Upper lobe of right lung (tissue), 1 donor: ENCODE results near the gene MUSTN1. TPM values are rescaled to one million over a fixed set of nuclear protein-coding genes. Genes with fewer than 3 reads are reported as not detected.
A peak's percentile ranks its signal among the peaks of the same experiment; 100 is the strongest.

Experiments
- ATAC-seq: fragments of 200-7000 bp; cut with Tn5 transposase; one replicate; pipeline ENCODE4 v1.9.1; 2020; ENCODE audit warnings: mild to moderate bottlenecking, moderate library complexity
- DNase-seq: peaks from one replicate; pipeline ENCODE4 v3.0.0-alpha.2; 2020
- H3K27ac ChIP-seq: fragments of 200-600 bp; one replicate; pipeline ENCODE4 v1.8.0; 2022
- H3K27me3 ChIP-seq: fragments of 200-600 bp; one replicate; pipeline ENCODE4 v1.8.0; 2022; ENCODE audit warnings: mild to moderate bottlenecking
- H3K36me3 ChIP-seq: fragments of 200-600 bp; one replicate; pipeline ENCODE4 v1.8.0; 2022
- H3K4me1 ChIP-seq: fragments of 200-600 bp; one replicate; pipeline ENCODE4 v1.8.0; 2022
- H3K4me3 ChIP-seq: fragments of 200-600 bp; one replicate; pipeline ENCODE4 v1.8.0; 2022; ENCODE audit warnings: mild to moderate bottlenecking
- H3K9me3 ChIP-seq: fragments of 200-600 bp; one replicate; pipeline ENCODE4 v1.8.0; 2022
- intact Hi-C: fragments of 100-400 bp; cut with DNase I; formaldehyde crosslinking; loops from one replicate; pipeline ENCODE4 v1.11.0; 2022
- total RNA-seq: library from RNA; stranded (reverse); fragmentation: NEBNext Ultra II Directional; extraction: Animal tissue kit (Norgen Biotek cat#: 25700); gene quantifications from one replicate; pipeline ENCODE4 v1.2.1, GENCODE V29; 2021
- TF ChIP-seq, protein P1 (sequence below): fragments of 200-600 bp; IDR thresholded peaks from one replicate; pipeline ENCODE4 v1.8.0; 2022; ENCODE audit warnings: antibody characterized with exemption
- donor health status: DM: no; HTN: yes; CAD: no; lungs with severe emphysema.

The MUSTN1 gene
- total RNA-seq, 1 donor from 2014 or later = 5.4 TPM

DNA sequence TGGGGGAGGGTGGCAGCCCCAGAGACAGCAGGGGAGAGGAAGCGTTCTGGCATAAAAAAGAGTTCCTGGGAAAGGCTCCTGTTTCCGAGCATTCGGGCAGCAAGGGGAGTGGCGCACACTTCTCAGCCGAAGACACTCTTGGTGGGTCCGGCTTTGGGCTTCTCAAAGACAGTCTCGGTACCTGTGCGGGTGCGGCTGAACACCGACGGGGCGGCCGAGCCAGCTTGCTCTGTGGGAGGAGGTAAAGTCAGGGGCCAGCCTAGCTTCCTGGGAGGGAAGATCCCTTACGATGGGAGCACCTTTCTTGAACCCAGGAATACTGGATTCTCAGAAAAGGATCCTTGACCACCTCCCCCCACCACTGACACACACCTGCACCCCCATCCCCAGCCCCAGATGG lies 1.6 kb downstream of the MUSTN1 start:
- intact Hi-C loops = no loop called here
- no peak for ATAC-seq

GRCh38 chr3:52831500-52832301 lies 3.1 kb downstream of the MUSTN1 start:
- TF ChIP-seq, protein P1, sequence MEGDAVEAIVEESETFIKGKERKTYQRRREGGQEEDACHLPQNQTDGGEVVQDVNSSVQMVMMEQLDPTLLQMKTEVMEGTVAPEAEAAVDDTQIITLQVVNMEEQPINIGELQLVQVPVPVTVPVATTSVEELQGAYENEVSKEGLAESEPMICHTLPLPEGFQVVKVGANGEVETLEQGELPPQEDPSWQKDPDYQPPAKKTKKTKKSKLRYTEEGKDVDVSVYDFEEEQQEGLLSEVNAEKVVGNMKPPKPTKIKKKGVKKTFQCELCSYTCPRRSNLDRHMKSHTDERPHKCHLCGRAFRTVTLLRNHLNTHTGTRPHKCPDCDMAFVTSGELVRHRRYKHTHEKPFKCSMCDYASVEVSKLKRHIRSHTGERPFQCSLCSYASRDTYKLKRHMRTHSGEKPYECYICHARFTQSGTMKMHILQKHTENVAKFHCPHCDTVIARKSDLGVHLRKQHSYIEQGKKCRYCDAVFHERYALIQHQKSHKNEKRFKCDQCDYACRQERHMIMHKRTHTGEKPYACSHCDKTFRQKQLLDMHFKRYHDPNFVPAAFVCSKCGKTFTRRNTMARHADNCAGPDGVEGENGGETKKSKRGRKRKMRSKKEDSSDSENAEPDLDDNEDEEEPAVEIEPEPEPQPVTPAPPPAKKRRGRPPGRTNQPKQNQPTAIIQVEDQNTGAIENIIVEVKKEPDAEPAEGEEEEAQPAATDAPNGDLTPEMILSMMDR = no peak
- ATAC-seq (peak; percentile 32), DNase-seq (no peak)
- intact Hi-C loops = no loop called here
- no peaks in the 10 kb centered on the region for H3K27me3 ChIP-seq
- H3K4me3 ChIP-seq = no peak overlapping the region
- H3K9me3 ChIP-seq = no peaks in the 10 kb centered on the region
- H3K27ac ChIP-seq = peak overlapping the region; percentile 14
- peaks cover 10% of the 10 kb centered on the region for H3K4me1 ChIP-seq
- H3K36me3 ChIP-seq = peaks cover 9% of the 10 kb centered on the region

More for the DNA sequence above, 1.6 kb downstream of the MUSTN1 start:
- H3K4me3 ChIP-seq = no peak overlapping the region
- H3K4me1 ChIP-seq = peaks cover 10% of the 10 kb centered on the region
- peaks cover 9% of the 10 kb centered on the region for H3K36me3 ChIP-seq
- DNase-seq = no peak
- TF ChIP-seq, protein P1 = no peak
- no peak overlapping the region for H3K27ac ChIP-seq
- H3K9me3 ChIP-seq = no peaks in the 10 kb centered on the region
- H3K27me3 ChIP-seq = no peaks in the 10 kb centered on the region

DNA sequence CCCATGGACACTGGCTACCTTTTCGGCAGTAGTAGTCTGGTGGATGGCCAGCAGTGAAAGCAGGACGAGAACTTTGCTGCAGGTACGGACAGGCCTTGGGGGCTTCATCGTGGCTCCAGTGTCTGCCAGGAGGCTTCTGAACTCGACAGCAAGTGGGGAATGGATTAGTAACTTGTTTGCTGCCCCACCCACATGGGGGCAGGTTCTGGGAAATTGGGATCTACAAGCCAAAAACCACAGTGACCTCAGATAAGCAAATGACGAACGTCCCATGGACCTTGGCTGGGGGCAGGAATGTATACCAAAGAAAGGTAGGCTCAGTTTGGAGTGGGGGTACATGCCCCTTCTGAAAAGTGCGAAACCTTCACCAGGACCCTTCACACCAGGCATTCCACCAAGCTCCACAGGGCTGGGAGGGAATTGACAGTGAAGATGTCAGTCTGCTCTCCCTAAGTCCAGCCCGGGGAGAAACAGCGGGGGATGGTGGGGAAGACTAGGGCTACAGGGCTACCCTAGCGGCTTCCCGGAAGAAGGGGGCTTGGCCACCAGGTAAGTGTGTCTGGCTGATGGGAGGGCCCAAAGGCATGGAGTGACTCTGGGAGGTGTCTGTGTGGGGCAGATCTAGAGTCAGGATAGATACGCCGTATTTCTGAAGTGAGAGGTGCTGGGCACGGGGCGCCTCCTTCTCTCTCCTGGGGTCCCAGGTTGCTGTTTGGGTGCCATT lies 4.1 kb downstream of the MUSTN1 start, which contains the start of gene ITIH4:
Gene ITIH4, minus strand, starts transcription at position 138 of the 724 bp plus-strand sequence. Its CDS starts 30 bp downstream, at position 108.
- intact Hi-C loops = no loop called here
- Histone ChIP-seq H3K4me1 (peaks cover 4% of the 10 kb centered on the region), H3K9me3 (no peaks in the 10 kb centered on the region), H3K4me3 (no peak within 1 kb of the TSS), H3K27ac (peak within 1 kb of the TSS; percentile 14), H3K36me3 (no peaks in the 10 kb centered on the region), H3K27me3 (no peaks in the 10 kb centered on the region)
- DNase-seq (no peak), ATAC-seq (no peak)
- TF ChIP-seq, protein P1 = no peak

- ATAC-seq = no peak
These were observed 4.8 kb downstream of the MUSTN1 start for GRCh38 chr3:52829906-52830463.

DNA sequence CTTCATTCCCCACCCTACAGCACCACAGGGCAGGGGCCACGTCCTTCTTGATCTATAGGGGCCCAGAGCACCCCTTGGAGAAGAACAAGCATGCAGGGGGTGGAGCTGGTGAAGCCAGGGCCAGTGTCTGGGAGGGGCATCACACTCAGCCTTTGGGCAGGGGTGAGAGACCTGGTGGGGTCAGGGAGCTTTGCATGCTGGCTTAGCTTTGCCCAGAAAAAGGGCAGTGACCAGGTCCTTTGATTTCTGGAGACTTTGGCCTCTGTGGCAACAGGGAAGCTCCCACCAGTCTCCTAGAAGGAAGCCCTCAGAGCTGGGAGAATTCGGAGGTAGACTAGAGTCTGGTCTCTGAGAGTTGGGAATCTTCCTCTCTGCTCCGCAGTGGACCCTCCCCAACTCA lies 5.3 kb downstream of the MUSTN1 start:
- Histone ChIP-seq H3K27ac (no peak overlapping the region), H3K4me3 (no peak overlapping the region), H3K36me3 (no peaks in the 10 kb centered on the region), H3K9me3 (no peaks in the 10 kb centered on the region), H3K4me1 (no peaks in the 10 kb centered on the region), H3K27me3 (no peaks in the 10 kb centered on the region)
- no peak for DNase-seq
- ATAC-seq = no peak
- TF ChIP-seq, protein P1 = no peak
- intact Hi-C loops = no loop called here

More at GRCh38 chr3:52829906-52830463, 4.8 kb downstream of the MUSTN1 start:
- Histone ChIP-seq H3K4me3 (no peak overlapping the region), H3K27ac (no peak overlapping the region), H3K9me3 (no peaks in the 10 kb centered on the region), H3K4me1 (no peaks in the 10 kb centered on the region), H3K36me3 (no peaks in the 10 kb centered on the region), H3K27me3 (no peaks in the 10 kb centered on the region)
- intact Hi-C loops = no loop called here
- DNase-seq = no peak
- TF ChIP-seq, protein P1 = no peak
